GM15510 (cell line): Measurements from ENCODE around the gene CDHR3.

Experiments used
- POLR2A ChIP-seq: IDR thresholded peaks from 3 replicates; pipeline ENCODE4 v1.6.1; 2011; ENCODE audit warnings: borderline replicate concordance; ENCODE audit not compliant: insufficient read length; ENCODE audit errors: extremely low read depth

The CDHR3 gene, protein sequence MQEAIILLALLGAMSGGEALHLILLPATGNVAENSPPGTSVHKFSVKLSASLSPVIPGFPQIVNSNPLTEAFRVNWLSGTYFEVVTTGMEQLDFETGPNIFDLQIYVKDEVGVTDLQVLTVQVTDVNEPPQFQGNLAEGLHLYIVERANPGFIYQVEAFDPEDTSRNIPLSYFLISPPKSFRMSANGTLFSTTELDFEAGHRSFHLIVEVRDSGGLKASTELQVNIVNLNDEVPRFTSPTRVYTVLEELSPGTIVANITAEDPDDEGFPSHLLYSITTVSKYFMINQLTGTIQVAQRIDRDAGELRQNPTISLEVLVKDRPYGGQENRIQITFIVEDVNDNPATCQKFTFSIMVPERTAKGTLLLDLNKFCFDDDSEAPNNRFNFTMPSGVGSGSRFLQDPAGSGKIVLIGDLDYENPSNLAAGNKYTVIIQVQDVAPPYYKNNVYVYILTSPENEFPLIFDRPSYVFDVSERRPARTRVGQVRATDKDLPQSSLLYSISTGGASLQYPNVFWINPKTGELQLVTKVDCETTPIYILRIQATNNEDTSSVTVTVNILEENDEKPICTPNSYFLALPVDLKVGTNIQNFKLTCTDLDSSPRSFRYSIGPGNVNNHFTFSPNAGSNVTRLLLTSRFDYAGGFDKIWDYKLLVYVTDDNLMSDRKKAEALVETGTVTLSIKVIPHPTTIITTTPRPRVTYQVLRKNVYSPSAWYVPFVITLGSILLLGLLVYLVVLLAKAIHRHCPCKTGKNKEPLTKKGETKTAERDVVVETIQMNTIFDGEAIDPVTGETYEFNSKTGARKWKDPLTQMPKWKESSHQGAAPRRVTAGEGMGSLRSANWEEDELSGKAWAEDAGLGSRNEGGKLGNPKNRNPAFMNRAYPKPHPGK

DNA sequence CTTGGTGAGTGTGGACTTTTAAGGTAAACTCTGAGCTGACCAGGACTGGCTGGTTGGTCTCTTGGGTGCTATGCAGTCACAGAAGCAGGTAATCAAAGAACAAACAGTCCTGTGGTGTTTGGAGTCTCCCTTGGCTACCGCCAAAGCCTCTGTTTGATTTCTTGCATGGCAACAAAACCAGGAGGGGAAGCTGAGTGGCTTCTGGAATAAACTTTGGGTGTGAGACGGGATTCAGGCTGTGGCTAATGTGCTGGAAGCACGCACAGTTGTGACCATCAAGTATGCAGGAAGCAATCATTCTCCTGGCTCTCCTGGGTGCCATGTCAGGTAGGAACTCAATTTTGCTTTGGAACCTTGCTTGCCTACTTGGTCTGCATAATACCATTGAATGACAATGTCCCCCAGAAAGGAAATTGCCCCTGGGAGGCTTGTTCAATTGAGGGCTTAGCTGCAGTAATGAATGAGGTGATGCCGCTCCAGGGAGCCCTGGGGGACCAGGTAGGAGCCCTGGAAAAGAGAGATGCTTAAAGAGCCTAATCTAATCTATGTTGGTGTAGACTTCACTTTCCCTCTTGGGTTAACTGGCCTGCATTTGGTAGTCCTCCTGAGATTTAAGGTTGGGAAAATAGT is at the start of gene CDHR3:
TSS of gene CDHR3 (plus strand) at position 227 of the 630 bp plus-strand sequence. CDS start at position 282, 55 bp downstream.
- no peak for TF ChIP-seq POLR2A

DNA sequence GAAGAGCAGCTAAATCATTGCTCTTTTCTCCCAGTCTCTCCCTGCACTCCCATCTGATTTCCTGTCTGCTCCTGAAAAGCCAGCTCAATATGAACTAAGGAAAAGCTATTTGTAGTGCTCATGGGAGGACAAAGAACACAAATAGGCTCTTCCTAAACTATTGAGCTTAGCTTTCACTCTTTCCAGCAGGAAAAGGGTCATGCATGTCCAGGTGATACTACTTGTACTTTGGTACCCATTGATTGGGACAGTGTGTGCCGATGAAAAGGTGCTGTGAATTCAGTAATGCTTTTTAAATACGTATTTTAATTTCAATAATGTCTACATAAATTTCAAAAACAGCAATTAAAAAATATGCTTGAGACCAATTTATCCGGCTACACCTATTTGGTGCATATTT is 49.1 kb upstream of the CDHR3 start:
- no peak for TF ChIP-seq POLR2A

DNA sequence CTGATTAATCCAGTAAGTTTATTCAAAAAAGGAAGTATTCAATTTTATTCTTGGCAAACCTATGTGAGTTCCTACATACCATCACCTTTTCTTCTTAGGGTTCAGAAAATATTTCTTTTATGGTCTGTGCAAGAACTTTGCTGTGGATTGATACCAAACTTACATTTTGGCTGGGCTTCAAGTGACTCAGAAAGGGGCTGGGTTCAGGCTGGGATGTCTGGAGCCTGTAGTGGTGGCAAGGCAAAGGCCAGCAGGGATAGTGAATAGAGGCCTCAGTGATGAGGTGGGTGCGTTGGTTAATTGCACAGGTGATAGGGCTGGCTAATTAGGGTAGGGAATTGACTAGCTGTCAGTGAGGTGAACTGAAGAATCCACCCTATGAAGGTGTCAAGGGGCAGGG is 46.5 kb upstream of the CDHR3 start:
- TF ChIP-seq POLR2A: no peak

DNA sequence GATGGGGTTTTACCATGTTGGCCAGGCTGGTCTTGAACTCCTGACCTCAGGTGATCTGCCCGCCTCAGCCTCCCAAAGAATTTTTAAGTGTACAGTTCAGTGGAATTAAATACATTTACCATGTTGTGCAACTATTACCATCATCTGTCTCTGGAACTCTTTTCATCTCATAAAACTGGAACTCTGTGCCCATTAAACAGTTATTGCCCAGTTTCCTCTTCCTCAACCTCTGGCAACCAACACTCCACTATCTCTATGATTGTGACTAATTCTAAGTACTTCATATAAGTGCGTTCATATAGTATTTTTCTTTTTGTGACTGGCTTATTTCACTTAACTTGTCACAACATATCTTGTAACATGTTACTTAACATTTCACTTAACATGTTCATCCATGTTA is 45.4 kb upstream of the CDHR3 start:
- TF ChIP-seq POLR2A: no peak

DNA sequence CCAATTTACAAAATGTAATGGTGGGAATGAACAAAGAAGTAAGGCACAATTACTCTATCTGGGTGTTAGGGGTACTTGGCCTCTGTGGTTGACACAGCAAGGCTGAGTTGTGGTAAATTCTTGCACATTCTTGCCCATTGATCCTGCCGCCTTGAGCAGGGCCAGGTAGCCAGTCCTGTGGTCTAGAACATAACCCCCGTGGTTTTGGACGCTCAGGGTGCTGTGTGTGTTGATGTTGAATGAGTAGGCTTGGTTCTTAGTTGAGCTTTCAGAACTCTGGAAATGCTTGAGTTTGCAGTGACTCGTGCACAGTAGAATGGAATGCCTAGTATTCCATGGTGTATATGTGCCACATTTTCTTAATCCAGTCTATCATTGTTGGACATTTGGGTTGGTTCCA is 42.3 kb upstream of the CDHR3 start:
- TF ChIP-seq POLR2A: no peak

DNA sequence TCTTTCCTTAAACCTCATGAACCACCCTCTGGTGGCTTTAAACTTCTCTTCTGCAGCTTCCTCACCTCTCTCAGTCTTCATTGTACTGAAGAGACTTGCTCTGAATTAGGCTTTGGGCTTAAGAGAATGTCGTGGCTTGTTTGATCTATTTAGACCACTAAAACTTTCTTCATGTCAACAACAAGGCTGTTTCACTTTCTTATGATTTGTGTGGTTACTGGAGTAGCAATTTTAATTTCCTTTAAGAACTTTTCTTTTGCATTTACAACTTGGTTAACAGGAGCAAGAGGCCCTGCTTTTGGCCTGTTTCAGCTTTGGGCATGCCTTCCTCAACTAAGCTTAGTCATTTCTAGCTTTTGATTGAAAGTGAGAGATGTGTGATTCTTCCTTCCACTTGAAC is 38.1 kb upstream of the CDHR3 start:
- TF ChIP-seq POLR2A: no peak

DNA sequence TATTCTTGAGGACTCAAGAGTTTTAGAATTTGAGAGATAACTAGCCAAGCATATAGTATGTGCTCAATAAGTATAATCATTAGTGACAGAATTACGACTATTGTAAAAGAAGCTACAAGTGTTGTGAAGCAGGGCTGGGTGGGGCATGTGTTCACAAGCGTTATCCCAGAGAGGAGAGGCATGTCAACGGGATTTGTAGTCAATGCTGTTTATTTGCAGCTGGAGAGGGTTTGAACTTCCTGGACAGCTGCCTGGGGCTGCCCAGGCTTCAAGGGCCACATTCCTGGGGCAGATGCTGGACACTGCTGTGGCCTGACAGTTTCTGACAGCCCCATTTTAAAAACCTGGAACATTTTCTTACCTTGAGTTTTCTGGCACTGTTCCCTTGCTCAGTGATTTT is 36.9 kb upstream of the CDHR3 start:
- TF ChIP-seq POLR2A: no peak

DNA sequence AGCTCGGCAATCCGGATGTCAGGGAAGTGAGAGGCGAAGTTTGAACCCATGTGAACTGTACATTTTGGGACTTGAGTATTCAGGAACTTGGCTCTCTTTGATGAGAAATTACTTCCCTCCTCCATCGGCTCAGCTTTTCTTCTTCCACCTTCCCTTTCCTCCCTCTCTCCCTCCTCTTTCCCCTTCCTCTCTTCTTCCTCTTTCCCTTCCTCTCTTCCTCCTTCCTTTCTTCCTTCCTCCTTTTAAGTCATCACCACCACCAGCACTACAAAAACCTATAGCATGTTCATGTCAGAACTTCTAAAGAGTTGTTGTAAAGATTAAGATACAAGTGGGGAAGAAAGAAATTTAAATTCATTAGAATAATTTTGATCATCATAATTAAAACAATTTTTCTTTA is 31.9 kb upstream of the CDHR3 start:
- no peak for TF ChIP-seq POLR2A

DNA sequence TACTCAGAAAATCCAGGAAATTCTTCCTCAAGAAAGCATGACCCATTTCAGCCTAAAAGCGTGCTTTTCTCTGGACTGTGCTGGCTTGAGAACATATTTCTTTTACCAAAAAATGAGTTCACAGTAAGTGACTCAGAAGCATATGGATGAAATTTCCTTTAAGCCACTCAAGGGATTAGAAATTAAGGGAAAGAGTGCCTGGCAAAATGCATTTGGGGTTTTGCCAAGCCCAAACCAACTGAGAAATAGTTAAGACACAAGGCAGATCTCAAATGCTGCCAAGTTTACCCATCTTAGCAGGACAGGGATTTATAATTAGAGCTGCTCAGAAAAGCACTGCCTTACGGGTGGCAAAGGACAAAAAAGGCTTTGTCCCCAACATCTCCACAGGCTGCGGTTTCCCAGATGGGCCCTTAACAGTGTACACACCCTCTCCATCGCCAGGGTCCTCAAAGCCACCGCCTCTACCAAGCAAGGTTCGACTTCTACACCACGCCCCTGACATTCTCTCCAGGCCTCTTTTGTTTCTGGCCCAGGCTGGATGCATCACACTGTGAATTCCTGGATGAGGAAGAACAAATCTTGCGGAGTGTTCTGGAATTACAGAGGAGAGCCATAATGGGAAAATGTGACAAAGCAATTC is 30.1 kb upstream of the CDHR3 start:
- TF ChIP-seq POLR2A: no peak

DNA sequence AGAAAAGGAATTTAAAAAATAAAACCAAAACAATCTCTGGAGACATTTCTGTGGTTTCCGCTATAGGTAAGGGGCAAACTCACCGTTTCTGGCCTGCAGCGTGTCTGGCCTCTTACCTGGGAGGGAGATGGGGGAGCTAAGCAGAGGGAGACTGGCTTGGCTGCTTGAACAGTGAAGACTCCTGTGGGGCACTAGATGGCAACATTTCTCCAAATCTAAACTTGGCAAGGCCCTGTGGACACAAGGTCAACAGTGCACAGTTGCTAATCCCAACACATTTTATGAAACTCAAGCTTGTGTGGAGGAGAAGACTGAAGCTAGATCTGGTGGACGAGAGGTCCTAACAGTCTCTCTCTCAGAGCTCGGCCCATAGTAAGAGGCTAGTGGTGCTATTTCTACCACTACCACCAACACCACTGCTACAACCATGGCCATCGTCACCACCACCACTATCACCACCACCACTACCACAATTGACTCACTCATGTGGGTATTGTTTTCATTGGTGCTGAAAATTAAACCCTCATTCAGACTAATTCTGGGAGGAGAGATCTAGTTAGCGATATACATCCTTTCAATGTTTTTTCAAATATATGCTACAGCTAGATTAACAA is 28.4 kb upstream of the CDHR3 start:
- TF ChIP-seq POLR2A: no peak

DNA sequence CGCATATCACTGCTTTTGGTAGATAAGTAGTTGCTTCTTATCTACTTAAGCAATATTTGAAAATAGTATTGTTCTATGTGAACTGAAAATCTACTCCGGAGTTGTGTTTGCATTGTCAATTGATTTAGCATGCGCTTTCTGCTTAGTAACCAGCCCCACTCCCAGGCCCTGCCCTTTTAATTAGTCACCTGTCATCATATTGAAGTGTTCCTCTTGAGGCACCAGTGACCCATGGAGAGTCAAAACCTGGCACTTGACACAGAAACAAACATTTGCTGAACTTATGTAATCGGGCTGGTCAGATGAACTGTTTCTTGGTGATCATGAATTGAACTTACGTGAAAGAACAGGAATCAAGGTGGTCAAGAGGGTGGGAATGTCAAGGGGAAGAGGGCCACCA is 27.8 kb upstream of the CDHR3 start:
- TF ChIP-seq POLR2A: no peak

DNA sequence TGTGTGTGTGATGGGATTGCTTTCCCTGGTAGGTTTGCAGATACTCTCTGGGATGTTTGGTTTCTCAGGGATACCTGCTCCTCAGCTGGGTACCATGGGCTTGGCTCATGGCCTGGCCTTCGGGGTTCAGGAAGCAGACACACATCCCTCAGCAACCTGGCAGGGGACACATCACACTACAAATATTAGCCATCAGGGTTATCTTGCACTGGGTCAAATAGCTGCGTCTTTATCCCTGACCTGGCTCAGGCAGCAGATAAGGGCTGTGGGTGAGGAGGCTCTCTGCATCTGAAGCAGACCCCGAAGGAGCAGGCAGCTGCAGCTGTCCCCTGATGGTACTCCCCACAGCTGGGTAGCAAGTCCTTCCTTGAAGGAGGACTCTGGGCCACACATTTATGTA is 25.7 kb upstream of the CDHR3 start:
- no peak for TF ChIP-seq POLR2A

DNA sequence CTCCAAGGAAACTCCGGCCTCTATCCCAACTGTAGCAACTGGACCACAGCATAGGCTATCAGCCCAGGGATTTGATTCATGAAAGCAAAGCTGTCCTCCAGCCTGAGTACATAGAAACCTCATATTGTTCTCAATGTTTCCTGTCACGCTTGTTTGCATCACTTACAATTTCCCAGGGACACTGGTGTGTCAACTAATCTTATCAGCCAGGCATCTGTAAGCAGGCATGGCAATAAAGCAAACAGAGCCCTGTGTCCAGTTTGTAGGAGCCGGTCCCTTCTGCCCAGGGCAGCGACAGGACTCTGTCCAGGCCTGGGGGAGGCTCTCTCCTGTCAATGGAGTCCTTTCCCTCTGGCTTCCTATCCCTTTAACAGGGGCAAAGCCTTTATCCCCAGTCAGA is 23.0 kb upstream of the CDHR3 start:
- TF ChIP-seq POLR2A: no peak

DNA sequence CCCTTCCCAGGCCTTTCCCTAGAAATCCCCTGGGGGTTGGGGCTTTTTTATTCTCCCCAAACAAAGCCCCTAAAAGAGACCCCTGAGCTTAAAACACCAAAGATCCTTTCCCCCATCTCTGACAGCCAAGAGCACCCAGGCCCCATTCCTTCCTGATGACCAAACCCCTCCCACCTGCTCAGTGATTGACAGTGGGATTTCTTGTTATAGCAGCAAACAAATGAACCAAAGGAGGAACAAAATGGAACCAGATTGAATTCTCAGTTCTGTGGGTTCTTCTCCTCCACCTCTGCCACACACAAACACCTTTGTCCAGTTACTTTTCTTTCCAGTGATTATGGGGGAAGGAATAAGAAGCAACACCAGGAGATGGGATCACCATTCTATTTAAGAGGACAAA is 21.5 kb upstream of the CDHR3 start:
- no peak for TF ChIP-seq POLR2A
